Right lobe of liver (tissue), 4 donors: ENCODE measurements around the gene HLA-C.

Experiments
- CTCF ChIP-seq, 4 donors: fragments of 200-600 bp in 3 of 4; fragments of 450-650 bp in 1 of 4; IDR thresholded peaks; one replicate each; pipeline versions ENCODE4 v1.5.1 to v1.8.0; 2016 to 2022; ENCODE audit warnings: antibody characterized with exemption in 4 of 4, mild to moderate bottlenecking in 2 of 4
- POLR2A ChIP-seq: fragments of 450-650 bp; IDR thresholded peaks from one replicate; pipeline ENCODE4 v1.6.1; 2017; ENCODE audit warnings: antibody characterized with exemption, mild to moderate bottlenecking
- donor health status: DM: no; HTN: no; CAD: no.
- donor health status: DM: no; HTN: no; CAD: no.
- donor health status: DM: no; HTN: yes; CAD: no.

- TF ChIP-seq POLR2A (no peak), CTCF (IDR thresholded peaks at IDR 0.05) (no peak)
Measured at GRCh38 chr6:31252625-31253024, 19.3 kb downstream of the HLA-C start.
